Measurements from ENCODE around the gene ZNF324. TPM values are rescaled to one million over a fixed set of nuclear protein-coding genes. Genes with fewer than 3 reads are reported as not detected.

The ZNF324 gene
- total RNA-seq, 2 experiments from 2014 or later, result 8.1 to 10.1 TPM

DNA sequence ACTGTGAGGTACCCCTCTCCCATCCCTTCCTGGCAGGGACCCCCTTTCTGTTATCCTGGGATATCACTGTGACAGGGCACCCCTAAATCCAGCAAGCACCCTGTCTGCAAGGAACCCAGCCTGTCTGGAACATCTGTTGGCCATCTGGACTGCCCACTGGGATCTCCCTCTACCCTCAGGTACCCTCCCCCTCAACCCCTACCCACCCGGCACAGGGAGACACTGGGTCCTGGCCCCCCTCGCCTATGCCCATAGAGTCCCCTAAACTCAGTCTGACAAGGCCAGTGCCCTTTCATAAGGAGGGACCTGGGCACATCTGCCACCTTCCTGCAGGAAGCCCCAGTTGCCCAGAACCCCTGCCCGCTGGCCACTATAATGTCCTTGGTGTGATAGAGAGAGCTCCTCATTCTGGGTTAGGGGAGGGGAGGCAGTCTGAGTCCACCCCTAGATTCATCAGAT is 47.7 kb downstream of the ZNF324 start:
- H3K36me3 Mint-ChIP-seq (ENCODE audit: low read depth), result peaks cover 20% of the 10 kb centered on the region
- no peaks in the 10 kb centered on the region for H3K27me3 Mint-ChIP-seq
- no peak for DNase-seq
- intact Hi-C loops (cut with micrococcal nuclease), result no loop called here
- ChIA-PET POLR2A (interaction anchor here (0.8 to 10.2 kb wide), 6 partner anchors 16 to 64 kb away, joined by 3 to 164 read pairs (median 4); partner anchors contain the start of genes CHMP2A and TRIM28), CTCF (interaction anchor here (0.6 to 1.7 kb wide), 27 partner anchors 8 to 296 kb away, joined by 3 to 24 read pairs (median 4); partner anchors contain the start of genes CHMP2A, UBE2M and ZNF584)
- TF ChIP-seq, protein P1, sequence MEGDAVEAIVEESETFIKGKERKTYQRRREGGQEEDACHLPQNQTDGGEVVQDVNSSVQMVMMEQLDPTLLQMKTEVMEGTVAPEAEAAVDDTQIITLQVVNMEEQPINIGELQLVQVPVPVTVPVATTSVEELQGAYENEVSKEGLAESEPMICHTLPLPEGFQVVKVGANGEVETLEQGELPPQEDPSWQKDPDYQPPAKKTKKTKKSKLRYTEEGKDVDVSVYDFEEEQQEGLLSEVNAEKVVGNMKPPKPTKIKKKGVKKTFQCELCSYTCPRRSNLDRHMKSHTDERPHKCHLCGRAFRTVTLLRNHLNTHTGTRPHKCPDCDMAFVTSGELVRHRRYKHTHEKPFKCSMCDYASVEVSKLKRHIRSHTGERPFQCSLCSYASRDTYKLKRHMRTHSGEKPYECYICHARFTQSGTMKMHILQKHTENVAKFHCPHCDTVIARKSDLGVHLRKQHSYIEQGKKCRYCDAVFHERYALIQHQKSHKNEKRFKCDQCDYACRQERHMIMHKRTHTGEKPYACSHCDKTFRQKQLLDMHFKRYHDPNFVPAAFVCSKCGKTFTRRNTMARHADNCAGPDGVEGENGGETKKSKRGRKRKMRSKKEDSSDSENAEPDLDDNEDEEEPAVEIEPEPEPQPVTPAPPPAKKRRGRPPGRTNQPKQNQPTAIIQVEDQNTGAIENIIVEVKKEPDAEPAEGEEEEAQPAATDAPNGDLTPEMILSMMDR (IDR thresholded peaks at IDR 0.05), result no peak
- peak overlapping the region; percentile 88 for H3K4me3 Mint-ChIP-seq
- no peak for ATAC-seq
- no peaks in the 10 kb centered on the region for H3K9me3 Mint-ChIP-seq
- H3K27ac Mint-ChIP-seq, result peak overlapping the region; percentile 93
- H3K4me1 Mint-ChIP-seq (ENCODE audit: low read depth), result peaks cover 35% of the 10 kb centered on the region

GRCh38 chr19:58515259-58515658 is 48.4 kb downstream of the ZNF324 start:
- peaks cover 35% of the 10 kb centered on the region for H3K4me1 Mint-ChIP-seq (ENCODE audit: low read depth)
- H3K4me3 Mint-ChIP-seq, result peak overlapping the region; percentile 88
- POLR2A ChIA-PET, result interaction anchor here (10.2 kb wide), 1 partner anchor 34 kb away, joined by 164 read pairs; the partner anchor contains the start of genes CHMP2A and TRIM28

GRCh38 chr19:58516246-58516836 is 49.5 kb downstream of the ZNF324 start:
- no peak for ATAC-seq
- H3K36me3 Mint-ChIP-seq (ENCODE audit: low read depth), result peaks cover 20% of the 10 kb centered on the region
- ChIA-PET CTCF (interaction anchor here (1.6 kb wide), 1 partner anchor 65 kb away, joined by 4 read pairs; no protein-coding TSS in a partner anchor), POLR2A (interaction anchor here (1.1 to 10.2 kb wide), 2 partner anchors 33 to 108 kb away, joined by 3 to 164 read pairs; partner anchors contain the start of genes CHMP2A, TRIM28 and ZNF584)
- H3K27ac Mint-ChIP-seq, result no peak overlapping the region
- peak overlapping the region; percentile 88 for H3K4me3 Mint-ChIP-seq
- intact Hi-C loops (cut with micrococcal nuclease), result no loop called here
- TF ChIP-seq, protein P1 (IDR thresholded peaks at IDR 0.05), result no peak
- no peaks in the 10 kb centered on the region for H3K27me3 Mint-ChIP-seq
- no peak for DNase-seq
- no peaks in the 10 kb centered on the region for H3K9me3 Mint-ChIP-seq
- peaks cover 39% of the 10 kb centered on the region for H3K4me1 Mint-ChIP-seq (ENCODE audit: low read depth)

More at GRCh38 chr19:58515259-58515658, 48.4 kb downstream of the ZNF324 start:
- CTCF ChIA-PET, result interaction anchor here (1.6 kb wide), 1 partner anchor 66 kb away, joined by 4 read pairs; no protein-coding TSS in a partner anchor
- peaks cover 20% of the 10 kb centered on the region for H3K36me3 Mint-ChIP-seq (ENCODE audit: low read depth)
- H3K9me3 Mint-ChIP-seq, result no peaks in the 10 kb centered on the region
- peak overlapping the region; percentile 56 for H3K27ac Mint-ChIP-seq
- intact Hi-C loops (cut with micrococcal nuclease), result no loop called here
- no peak for DNase-seq
- TF ChIP-seq, protein P1 (IDR thresholded peaks at IDR 0.05), result no peak
- no peaks in the 10 kb centered on the region for H3K27me3 Mint-ChIP-seq
- no peak for ATAC-seq

DNA sequence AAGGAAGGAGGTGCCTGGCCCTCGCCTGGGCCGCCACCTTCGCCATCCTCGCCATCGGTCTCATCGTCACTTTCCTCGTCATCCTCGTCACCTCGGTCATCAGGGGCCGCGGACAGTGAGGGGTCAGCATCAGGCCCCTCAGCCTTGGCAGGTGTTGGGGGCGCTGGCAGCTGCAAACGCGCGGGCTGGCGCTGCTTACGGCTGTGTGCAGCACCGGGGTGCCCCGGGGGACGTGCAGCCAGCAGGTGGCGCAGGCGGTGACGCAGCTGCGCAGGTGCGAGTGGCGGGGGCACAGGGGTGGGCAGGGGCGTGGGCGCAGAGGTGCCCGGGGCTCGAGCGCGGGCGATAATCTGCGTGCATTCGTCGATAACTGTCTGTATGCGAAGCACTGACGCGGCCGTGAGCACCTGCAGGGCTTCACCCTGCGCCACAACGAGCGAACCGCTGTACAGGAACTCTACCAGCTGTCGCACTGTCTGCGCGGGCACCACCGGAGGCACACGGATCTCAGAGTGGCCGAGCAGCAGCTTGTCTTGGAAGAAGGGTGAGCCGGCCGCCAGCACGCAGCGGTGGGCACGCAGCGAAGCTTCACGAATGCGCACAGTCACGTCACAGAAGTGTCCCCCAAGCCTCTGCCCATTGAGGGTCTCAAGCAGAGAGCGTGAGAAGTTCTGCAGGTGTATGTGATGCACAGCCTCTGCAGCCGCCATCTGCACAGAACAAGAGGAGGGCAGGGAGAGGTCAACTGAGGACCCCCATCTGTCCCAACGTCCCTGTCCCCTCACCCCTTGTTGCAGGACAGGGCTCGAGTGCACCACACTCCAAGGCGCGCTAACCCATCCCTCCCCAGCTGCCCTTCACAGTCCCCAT is 50.3 kb downstream of the ZNF324 start:
- Mint-ChIP-seq H3K4me3 (peak overlapping the region; percentile 88), H3K27ac (no peak overlapping the region), H3K4me1 (ENCODE audit: low read depth) (peaks cover 40% of the 10 kb centered on the region), H3K9me3 (no peaks in the 10 kb centered on the region), H3K36me3 (ENCODE audit: low read depth) (peaks cover 20% of the 10 kb centered on the region), H3K27me3 (no peaks in the 10 kb centered on the region)
- ATAC-seq (no peak), DNase-seq (no peak)
- intact Hi-C loops (cut with micrococcal nuclease), result no loop called here
- ChIA-PET CTCF (interaction anchor here (0.8 to 5.5 kb wide), 3 partner anchors 15 to 61 kb away, joined by 3 to 131 read pairs (median 3); no protein-coding TSS in a partner anchor), POLR2A (interaction anchor here (1.1 to 10.2 kb wide), 5 partner anchors 16 to 109 kb away, joined by 3 to 164 read pairs (median 19); partner anchors contain the start of genes CHMP2A, TRIM28 and ZNF584)
- TF ChIP-seq, protein P1 (IDR thresholded peaks at IDR 0.05), result peak; percentile 30

Measured in activated CD8-positive, alpha-beta T cell treated with anti-CD3 and anti-CD28 coated beads for 36 hours (primary cell).